NCI-H1694 (cell line): ENCODE measurements around the gene SUPT20H.

Source experiments
- DNase-seq: peaks from one replicate; lab custom pipeline; 2025; lab: John Stamatoyannopoulos, UW

The SUPT20H gene

DNA sequence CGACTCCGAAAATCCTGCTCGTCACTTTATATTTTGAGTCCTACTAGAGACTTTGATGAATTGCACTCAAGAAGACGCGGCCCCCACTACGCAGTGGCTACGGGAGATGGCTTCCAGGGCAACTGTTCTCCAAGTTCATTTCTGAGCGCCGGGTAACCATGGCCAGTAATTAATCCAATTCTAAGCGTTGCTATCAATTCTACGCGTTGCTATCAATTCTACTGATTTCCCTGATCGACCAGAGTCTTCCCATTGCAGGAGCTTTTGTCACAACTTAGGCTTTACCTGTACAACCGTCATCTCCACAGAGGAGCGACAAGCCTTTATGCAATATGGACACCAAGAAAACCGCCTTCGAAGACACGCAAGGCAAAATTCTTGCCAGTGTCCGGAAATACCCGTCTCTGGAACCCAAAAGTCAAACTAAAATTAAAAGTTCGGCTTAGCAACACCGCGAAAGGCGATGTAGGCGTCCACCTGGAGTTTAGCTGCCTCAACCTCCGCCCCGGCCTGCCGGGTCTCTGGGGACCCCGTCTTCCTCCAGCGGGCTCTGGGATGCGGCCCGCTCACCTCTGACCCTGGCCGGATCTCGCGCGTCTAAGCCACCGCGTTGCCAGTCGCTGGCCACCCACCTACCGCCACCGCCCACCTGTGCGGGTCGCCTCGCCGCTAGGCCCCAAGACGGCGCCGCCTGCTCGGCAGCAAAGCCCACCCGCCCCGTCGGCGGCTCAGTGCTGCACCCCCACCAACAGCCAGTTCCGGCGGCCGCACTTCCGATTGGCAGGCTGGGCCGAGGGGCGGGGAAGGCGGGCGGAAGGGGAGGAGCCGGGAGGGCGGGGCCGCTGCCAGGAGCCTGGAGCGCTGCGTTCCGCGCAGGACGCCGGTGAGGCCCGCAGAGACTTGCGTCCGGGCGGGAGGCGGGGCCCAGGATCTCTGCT lies at the start of gene SUPT20H:
Gene SUPT20H, minus strand, starts transcription at position 779 of the 938 bp plus-strand sequence. CDS start 8,198 bp downstream, outside the sequence.
- DNase-seq = peak; percentile 59

DNA sequence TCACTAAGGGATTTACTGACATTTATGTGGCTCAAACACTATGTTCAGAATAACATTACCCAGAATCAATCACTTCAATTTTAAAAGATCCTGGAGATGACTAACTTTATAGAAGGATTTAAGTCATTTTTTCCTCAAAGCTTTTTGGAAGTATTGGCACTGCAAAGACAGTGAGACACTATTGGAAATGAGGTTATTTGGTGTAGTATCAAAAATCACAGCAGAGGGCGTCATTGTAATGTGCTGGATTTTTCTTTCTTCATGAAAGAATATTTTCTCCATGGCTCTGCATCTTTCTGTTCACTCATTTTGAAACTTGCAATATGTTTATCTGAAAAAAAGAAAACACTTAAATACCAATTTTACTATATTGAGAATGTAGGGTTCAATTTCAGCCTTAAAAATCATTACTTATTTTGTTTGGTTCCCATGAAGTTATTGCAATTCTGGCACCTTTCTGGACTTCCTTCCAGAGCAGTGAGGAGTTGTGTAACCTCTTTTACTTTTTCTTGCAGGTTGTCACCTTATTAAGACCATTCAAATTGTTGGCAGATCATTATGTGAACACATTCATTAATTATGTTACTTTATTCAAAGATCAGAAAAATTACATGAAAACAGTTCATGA lies 49.7 kb upstream of the SUPT20H start:
- peak; percentile 89 for DNase-seq

GRCh38 chr13:37107868-37108267 lies 48.4 kb upstream of the SUPT20H start:
- DNase-seq = no peak

GRCh38 chr13:37107456-37107855 lies 48.0 kb upstream of the SUPT20H start:
- DNase-seq = no peak

DNA sequence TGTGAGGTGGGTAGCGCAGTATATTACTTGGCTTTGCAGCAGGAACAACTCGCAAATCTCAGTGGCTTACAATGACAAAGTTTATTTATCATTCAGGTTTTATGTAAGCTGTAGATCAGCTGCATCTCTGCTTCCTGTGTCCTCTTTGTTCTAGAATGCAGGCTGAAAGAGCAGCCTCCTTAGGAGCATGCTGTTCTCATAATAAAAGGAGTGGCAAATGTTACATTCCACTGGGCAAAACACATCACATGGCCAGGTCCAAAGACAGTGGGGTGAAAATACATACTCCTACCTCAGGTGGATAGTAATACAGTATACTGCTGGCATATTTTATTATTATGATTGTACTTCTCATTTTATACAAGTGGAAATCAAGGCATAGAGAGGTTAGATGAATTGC lies 47.2 kb upstream of the SUPT20H start:
- no peak for DNase-seq

GRCh38 chr13:37105251-37105714 lies 45.8 kb upstream of the SUPT20H start, which contains the start of gene CSNK1A1L:
Gene CSNK1A1L, minus strand, starts transcription at chr13:37105664. Its CDS starts 408 bp downstream, at chr13:37105256.
- DNase-seq = no peak

GRCh38 chr13:37102896-37103295 lies 43.4 kb upstream of the SUPT20H start:
- DNase-seq = no peak

DNA sequence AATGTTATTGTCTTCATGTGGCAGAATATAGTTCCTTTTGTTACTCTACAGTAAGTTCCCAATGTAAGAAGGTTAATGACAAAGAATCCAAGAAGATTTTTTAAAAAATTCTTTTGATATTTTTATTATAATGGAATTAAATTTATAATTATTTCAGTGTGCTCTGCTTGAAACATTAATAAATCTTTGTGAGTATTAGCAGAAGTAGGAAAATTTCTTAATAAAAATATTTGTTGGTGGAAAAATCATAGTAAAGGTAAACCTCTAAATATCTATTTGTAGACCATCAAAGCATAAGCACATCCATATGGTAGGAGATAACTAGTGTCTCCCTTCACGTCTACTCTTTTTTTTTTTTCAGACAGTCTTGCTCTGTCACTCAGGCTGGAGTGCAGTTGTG lies 41.7 kb upstream of the SUPT20H start:
- no peak for DNase-seq

DNA sequence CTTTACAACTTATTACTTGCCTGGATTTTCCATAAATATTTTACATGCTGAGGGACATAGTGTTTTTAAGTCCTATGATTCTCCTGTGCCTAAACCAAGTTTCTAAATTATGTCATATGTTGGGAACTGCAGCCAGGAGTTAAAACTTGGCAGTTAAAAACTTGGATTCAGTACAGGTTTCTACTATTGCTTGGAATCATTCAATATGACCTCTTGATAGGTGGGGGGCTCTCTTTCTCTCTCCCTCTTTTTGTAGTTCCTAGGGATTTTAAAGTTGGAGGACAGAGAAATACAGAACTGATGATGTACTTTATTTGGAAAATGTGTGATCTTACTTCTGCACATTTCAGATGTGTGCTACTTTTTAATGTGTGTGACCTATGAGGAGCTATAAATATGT lies 41.2 kb upstream of the SUPT20H start:
- no peak for DNase-seq

GRCh38 chr13:37097076-37097475 lies 37.6 kb upstream of the SUPT20H start:
- DNase-seq = no peak

DNA sequence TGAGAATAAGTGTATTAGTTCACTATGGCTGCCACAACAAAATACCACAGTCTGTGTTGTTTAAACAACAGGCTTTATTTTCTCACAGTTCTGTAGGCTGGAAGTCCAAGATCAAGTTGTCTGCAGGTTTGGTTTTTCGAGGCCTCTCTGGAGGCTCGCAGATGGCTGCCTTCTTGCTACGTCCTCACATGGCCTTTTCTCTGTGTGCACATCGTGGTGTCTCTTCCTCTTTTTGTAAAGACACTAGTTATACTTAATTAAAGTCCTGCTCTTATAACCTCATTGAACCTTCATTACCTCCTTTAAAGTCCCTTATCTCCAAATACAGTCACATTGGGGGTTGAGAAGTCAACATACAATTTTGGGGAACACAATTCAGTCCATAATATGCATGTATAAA lies 35.4 kb upstream of the SUPT20H start:
- DNase-seq = no peak

- no peak for DNase-seq
Observed at GRCh38 chr13:37094099-37094498, 34.6 kb upstream of the SUPT20H start.

- no peak for DNase-seq
Observed at GRCh38 chr13:37091835-37092234, 32.3 kb upstream of the SUPT20H start.

GRCh38 chr13:37090912-37091311 lies 31.4 kb upstream of the SUPT20H start:
- DNase-seq = no peak

DNA sequence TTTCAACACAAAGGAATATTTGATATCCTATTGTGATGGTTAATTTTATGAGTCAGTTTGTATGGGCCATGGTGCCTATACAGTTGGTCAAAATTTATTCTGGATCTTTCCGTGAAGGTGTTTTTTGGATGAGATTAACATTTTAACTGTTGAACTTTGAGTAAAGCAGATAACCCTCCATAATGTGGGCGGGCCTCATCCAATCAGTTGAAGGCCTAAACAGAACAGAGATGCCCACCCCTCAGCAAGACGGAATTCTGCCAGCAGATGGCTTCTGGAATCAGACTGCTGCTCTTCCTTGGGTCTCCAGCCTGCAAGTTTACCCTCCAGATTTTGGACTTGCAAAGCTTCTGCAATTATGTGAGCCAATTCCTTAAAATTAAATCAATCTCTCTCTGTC lies 30.0 kb upstream of the SUPT20H start:
- no peak for DNase-seq

- DNase-seq = no peak
Observed at GRCh38 chr13:37087486-37087885, 28.0 kb upstream of the SUPT20H start.

DNA sequence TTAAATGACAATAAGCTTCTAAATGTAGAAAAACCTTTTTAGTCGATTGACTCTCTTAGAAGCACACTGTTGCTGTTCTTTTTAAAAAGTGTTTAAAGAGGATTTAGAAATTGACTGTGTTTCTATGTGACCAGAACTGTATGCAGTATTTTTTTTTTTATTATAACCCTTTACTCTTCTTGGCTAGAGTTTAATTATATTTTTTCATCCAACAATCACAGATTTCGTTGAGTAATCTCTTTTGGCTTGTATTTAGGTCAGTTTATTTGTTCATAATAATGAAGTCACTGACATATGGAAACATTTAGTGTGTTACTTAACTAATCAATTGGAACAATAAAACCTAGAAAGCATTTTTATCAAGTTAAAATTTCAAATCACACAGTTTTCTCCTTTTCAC lies 26.1 kb upstream of the SUPT20H start:
- no peak for DNase-seq

DNA sequence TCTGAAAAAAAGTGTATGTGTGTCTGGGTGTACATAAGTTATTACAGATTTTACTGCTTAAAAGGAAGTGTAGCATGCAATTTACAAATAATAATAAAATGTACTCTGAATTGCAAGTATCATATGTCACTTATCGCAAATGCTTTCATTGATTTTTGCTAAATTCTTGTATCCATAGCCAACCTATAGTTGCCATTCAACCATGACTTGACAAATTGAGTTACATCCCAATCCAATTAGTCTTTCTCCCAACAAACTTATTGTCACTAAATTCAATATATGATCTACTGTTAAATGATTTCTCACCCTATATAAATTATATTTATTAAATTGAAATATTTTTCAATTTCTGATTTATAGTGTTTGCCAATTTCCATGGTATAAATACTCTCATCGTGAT lies 17.3 kb upstream of the SUPT20H start:
- no peak for DNase-seq

DNA sequence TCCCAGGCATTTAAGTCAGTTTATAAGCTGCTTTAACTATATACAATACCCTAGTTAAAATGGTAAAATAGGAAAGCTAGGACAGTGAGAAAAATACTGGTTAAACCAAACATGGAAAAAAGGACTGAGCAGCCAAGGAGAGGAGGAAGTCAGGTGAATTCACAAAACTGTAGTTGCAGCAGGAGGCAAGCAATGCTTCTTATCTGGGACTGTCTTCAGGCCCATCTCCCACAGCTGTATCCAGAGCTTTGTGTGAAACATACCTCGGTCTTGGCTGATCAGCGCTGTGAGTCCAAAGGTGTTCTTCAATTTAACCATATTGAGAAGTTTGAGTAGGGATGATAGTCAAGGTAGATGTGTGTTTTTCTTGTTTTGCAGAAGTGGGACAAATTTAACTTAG lies 15.7 kb upstream of the SUPT20H start:
- DNase-seq = no peak

DNA sequence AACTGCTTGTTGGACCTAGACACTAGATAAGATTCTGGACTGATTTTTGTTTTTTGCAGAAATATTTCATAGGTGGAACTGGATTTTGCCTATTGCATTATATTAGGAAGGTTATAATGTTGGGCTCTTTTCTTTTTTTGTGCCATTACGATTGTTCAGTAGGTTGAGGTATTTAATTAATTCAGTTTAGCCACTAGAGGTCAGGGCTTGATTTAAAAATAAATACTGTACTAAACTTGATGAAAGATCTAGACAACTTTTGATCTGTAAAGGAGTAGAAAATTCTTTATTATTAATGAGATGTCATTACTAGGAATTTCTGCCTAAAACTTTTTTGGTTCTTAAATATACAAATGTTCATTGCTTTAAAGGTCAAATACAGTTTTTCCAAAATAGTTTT lies 15.2 kb upstream of the SUPT20H start:
- DNase-seq = peak; percentile 10

- no peak for DNase-seq
Observed at GRCh38 chr13:37072024-37072423, 12.5 kb upstream of the SUPT20H start.

GRCh38 chr13:37070956-37071355 lies 11.5 kb upstream of the SUPT20H start:
- no peak for DNase-seq

GRCh38 chr13:37070145-37070695 lies 10.7 kb upstream of the SUPT20H start:
- no peak for DNase-seq
